HG03097 (cell line): Measurements from ENCODE around the gene HPSE2.

Source experiments
- ATAC-seq: cut with Tn5 transposase; IDR thresholded peaks from one replicate; pipeline ENCODE4 v1.9.1; 2021; ENCODE audit not compliant: unreplicated experiment, low FRiP score

Gene HPSE2

GRCh38 chr10:98419469-98420261 is 816.0 kb downstream of the HPSE2 start:
- ATAC-seq = no peak

- ATAC-seq = no peak
Measured at GRCh38 chr10:98418665-98419468, 816.8 kb downstream of the HPSE2 start.

DNA sequence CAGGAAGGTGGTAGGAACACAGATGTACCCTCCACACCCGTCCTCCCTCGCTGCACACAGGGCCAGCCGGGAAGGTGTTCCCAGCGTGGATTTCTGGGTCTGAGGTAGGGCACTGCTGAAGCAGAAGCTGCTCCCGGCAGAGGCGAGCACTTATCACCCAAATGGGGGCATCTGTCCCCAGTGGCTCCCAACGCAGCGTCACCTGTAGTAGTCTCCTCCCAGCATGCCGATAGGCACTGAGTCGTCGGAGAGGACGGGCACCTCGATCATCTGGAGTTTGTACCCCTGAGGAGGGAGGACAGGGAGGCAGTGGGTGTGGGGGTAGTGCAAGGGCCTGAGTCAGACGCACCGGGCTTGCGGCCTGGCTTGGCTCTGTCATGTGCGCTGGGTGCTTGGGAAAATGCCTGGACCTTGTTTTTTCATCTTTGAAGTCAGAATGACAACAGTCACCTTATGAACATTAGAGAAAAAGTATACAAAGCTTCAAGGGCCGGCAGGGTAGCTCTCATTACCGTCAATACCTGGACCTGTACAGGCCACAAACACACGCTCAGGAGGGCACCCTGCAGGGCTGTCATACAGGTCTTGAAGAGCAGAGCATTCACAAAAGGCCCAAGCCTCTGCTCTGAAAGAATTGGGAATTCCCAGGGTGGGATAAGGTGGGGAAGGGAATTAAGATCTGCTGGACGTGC is 817.5 kb downstream of the HPSE2 start:
- ATAC-seq = no peak

DNA sequence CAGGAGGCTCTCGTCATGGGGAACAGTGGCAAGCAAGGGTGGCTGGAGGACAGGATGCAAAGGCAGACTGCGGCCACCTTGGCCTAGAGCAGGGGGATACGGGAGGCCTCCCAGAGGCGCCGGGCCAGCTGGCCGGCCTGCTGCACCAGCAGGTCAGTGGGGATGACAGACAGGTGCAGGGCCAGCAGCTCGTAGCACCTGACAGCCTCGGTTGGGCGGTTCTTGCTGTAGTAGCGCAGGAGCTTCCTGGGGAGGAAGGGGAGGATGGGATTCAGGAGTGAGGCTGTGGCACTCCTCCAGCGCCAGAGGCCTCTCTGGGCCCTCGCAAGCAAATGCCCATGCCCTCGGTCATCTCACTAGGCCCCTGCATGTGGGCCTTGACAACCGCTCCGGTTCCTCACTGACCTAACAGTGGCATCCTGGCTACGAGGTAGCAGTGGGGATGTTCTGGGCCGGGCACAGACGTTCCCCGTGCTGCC is 818.1 kb downstream of the HPSE2 start:
- ATAC-seq = no peak

GRCh38 chr10:98416606-98417388 is 818.9 kb downstream of the HPSE2 start:
- ATAC-seq = no peak

GRCh38 chr10:98415731-98416119 is 819.9 kb downstream of the HPSE2 start:
- no peak for ATAC-seq

DNA sequence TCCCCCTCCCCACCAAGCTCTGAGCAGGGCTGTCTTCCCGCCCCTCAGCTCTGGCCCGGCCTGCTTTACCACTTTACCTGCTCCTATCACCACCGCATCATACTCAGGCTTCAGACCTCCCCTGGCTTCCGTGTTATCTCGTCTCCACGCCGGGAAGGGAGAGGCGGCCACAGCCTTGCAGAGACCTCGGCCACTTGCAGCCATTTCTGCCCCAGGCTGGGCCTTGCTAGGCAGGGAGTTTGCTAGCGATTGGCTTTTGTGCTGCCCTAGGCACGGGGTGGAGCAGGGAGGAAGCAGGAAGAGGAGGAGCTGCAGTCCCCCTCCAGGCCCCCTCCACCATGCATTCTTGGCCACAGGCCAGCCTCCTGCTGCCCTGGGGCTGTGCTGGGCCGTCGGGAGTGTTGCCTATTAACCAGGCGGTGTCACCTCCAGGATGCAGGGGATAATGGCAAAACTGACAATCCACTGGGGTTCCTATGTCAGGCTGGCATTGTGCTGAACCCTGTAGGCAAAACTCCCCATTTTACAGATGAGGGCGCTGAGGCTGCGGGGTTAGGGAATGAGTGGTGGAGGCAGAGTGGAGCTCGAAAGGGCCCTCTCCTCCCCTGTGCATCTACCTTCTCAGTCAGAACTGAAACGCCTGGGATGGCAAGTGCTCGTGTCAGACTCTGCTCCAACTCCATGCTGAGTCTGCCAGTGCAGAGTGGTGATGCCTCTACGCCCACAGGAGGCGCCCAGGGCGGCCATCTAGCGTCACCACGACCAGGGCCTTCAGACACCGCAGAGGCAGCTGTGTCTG is 820.5 kb downstream of the HPSE2 start, which contains the start of gene PYROXD2:
Gene PYROXD2, minus strand, starts transcription at position 251 of the 799 bp plus-strand sequence. Its CDS starts 47 bp downstream, at position 204.
- ATAC-seq = peak; percentile 48

DNA sequence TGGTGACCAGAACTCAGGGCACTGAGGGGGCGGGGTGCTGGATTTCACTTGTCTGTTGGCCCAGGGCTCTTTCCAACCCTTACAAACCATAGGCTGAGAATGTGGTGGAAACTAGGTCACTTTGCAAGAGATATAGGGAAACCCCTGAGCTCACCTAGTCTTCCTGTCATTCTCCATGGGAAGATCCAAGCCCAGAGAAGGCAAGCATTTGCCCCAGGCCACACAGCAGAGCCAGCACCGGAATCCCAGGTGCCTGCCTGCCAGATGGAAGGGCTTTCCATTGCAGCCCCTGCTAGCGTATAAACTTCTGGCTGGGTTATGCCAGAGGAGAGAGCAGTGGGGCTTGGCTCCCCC is 821.1 kb downstream of the HPSE2 start:
- ATAC-seq = no peak

DNA sequence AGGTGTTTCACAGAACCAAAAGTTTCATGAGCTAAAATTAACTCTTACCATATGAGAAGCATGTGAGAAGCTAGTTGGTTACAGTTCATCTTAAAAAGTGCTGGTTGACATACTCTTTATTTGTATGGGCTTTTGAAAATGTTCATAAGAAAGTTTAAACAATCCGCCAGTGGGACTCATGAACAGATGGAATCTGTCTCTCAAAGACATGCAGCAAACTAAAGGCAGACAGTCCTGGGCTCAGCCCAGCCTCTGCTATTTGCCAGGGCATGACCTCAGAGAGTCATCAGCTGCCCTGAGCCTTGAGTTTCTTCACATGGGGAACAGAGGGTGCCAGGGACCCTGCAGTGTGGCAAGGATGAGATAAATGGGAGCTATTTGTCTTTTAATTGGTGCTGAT is 823.9 kb downstream of the HPSE2 start:
- ATAC-seq = no peak

DNA sequence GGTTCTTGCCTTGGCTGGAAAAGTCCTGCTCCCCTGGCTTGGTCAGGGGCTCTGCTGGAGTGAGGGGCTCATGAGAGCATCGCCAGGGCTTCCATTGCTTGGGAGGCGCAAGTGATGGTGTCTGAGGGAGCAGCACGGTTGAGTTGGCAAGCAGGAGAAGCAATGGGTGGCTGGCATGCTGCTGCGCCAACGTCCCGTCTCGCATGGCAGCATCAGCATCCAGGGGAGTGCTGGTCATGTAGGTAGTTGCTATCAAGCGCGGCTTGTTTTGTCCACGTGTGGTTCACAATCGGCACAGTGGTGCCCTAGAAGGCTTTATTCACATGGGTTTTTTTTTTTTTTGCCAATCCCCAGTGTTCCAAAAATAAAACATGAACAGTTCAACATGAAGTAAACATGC is 824.5 kb downstream of the HPSE2 start:
- ATAC-seq = no peak

DNA sequence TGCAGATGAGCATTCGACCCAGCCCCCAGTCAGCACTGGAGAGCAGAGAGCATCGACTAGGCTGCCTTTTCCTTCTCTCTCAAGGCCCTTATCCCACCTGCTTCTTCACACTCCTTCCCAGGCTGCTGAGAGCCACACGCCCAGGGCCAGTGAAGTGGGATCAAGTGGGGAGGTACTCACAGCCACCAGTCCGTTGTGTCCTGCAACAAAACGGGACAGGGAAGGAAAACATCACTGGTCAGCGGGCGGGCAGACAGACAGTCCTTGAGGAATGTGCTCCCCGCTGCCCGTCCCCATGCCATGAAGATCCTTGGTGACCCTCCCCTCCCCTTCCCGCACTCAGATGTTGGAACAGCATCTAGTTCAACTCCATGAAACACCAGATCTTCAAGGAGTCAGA is 824.9 kb downstream of the HPSE2 start:
- ATAC-seq = no peak

- no peak for ATAC-seq
Measured at GRCh38 chr10:98410135-98410743, 825.4 kb downstream of the HPSE2 start.

DNA sequence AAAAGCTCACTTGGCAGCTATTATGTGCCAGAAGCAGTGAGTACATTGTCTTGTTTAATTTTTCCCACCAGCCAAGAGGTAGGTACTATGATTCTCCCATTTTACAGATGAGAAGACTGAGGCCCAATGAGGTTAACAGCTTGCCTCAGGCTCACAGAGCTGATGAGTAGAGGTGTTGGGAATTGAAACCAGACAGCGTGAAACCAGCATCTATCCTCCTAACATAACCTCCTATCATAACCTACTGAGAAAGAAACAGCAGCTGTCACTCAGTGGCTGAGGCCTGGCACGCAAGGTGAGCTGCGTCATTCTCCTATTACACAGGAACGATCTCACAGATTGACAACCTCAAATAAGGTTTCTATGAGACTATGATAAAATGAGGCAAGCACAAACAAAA is 826.9 kb downstream of the HPSE2 start:
- no peak for ATAC-seq

- no peak for ATAC-seq
Measured at GRCh38 chr10:98407744-98408241, 827.9 kb downstream of the HPSE2 start.
